ENCODE results near the gene PTPRG.

The PTPRG gene

DNA sequence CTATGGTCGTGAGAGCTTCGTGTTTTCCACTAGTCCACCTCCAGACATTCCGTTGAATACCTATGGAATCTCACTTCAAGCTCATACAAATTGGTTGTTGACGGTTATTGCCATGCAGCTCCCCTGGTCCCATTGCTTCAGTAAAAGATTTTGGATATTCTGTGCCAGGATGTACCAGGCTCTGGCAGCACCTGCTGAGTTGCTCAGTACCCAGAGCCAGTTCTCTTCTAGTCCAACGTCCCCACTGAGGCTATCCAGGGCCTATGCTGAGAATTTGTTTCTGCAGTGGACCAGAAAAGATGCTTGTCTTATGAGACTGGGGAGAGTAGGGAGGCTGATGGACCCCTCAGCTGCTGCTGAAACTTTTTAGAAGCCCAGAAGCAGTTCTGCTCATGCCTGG, 533.1 kb downstream of the PTPRG start:
- TF ChIP-seq, protein P1, sequence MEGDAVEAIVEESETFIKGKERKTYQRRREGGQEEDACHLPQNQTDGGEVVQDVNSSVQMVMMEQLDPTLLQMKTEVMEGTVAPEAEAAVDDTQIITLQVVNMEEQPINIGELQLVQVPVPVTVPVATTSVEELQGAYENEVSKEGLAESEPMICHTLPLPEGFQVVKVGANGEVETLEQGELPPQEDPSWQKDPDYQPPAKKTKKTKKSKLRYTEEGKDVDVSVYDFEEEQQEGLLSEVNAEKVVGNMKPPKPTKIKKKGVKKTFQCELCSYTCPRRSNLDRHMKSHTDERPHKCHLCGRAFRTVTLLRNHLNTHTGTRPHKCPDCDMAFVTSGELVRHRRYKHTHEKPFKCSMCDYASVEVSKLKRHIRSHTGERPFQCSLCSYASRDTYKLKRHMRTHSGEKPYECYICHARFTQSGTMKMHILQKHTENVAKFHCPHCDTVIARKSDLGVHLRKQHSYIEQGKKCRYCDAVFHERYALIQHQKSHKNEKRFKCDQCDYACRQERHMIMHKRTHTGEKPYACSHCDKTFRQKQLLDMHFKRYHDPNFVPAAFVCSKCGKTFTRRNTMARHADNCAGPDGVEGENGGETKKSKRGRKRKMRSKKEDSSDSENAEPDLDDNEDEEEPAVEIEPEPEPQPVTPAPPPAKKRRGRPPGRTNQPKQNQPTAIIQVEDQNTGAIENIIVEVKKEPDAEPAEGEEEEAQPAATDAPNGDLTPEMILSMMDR (conservative IDR thresholded peaks at IDR 0.05), result no peak
- TF ChIP-seq ZFX (IDR thresholded peaks at IDR 0.05), result no peak
- no peak overlapping the region for H3K27ac ChIP-seq

DNA sequence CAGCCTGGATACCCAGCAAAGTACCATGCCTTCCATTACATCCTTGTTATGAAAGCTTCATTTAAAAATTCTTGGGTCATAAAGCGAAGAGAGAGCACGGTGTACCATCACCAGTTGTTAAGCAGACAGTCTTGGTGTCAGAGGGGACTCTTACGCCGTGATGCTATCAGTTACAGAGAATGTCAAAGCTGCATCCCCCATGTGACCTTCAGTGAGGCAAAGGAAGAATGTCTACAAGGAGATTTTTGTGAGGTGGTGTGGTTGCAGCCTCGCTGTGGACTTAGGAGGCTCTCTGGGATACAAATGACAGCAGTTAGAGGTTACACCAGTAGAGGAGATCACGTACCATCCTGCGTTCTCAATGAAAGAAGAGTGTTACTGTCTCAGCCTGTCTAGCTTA, 533.7 kb downstream of the PTPRG start:
- H3K27ac ChIP-seq, result no peak overlapping the region
- TF ChIP-seq, protein P1 (conservative IDR thresholded peaks at IDR 0.05), result no peak
- TF ChIP-seq ZFX (IDR thresholded peaks at IDR 0.05), result no peak

DNA sequence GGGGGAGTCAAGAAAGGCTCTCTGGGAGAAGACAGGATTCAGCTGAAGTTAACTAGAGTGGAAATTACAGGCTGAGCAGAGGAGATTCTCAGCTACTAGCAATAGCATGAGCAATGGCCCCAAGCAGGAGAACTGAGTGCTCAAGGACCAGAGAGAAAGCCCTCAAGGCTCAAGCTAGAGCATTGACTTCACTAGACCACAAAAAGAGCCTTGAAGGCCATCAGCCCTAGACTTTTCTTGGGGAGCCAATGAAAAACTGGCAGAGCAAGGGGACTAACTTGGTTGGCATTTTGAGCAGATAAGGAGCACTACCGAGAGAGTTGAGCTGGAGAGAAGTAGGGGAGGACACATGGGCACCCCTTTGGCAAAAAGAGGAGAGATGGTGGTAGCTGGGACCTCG, 534.4 kb downstream of the PTPRG start:
- H3K27ac ChIP-seq, result no peak overlapping the region
- TF ChIP-seq ZFX (IDR thresholded peaks at IDR 0.05), result no peak
- TF ChIP-seq, protein P1 (conservative IDR thresholded peaks at IDR 0.05), result no peak

DNA sequence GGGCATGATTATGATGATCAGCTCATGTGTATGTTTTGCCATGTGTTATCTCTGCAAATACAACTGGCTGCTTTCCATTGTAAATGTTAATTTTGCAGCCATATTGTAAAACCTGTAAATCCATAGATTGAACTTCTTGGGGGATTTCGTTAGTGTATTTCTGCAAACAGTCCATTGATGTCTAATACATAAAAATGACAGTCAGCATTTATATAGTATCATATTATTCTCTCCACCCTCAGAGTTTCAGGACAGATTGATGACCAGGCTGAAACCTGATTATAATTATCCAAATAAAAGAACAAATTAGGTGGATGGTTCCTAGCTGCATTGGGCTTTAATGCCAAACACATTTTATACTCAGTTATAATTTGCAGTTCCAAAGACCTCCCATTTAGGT, 535.1 kb downstream of the PTPRG start:
- TF ChIP-seq, protein P1 (conservative IDR thresholded peaks at IDR 0.05), result no peak
- no peak for TF ChIP-seq ZFX (IDR thresholded peaks at IDR 0.05)

DNA sequence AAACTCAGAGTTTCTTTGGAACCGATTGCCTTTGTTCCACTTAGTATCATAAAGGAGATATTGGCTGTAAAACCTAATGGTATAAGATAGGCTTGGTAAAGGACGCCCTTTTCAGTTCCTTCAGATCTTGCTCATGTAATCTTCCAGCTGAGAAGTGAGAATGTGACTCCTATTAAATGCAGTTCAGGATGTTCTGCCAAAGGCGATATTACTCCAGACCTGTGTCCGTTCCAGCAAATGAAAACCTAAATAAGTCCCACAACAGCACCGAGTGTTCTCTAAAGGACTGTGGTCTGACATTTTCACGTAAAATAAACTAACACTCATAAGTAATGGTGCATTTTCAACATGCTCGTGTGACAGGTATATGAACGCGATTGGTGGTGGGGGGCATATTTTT, 535.8 kb downstream of the PTPRG start:
- H3K27ac ChIP-seq, result peak overlapping the region; percentile 18; the same call in 1 of the 2 replicates
- TF ChIP-seq, protein P1 (conservative IDR thresholded peaks at IDR 0.05), result no peak
- no peak for TF ChIP-seq ZFX (IDR thresholded peaks at IDR 0.05)

More for the DNA sequence above, 535.1 kb downstream of the PTPRG start:
- H3K27ac ChIP-seq, result no peak overlapping the region

DNA sequence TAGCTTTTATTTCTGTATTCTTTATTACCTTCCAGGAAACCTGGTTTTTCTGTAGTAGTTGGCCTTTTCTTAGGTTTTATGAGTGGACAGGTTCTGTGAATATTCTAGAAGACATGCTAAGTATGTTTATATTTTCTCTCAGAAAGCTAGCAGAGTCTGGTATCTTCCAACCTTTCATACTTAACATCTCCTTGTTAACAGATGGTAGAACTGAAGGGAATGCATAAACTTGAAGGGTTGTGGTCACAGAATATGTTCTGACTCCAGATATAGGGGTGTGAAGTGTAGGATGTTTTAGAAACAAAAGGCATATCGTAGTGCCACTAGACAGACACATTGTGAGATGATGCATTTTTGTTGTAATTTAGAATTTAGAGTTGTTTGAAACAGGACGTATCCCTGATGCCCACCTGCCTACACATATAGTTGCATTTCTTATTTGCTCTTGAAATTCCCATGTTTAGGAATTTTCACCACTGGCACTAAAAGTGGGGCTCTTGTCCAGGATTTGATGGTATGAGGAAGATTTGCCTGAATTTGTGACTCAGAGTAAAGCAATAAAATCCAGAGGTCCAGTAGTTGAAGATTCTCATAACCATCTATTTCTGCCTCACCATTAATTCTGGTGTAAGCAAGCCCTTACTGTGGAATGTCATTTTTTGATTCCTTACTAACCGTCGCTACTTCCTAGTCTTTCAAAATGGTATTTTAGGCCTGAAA, 537.4 kb downstream of the PTPRG start:
- H3K27ac ChIP-seq, result no peak overlapping the region
- TF ChIP-seq ZFX (IDR thresholded peaks at IDR 0.05), result no peak
- TF ChIP-seq, protein P1 (conservative IDR thresholded peaks at IDR 0.05), result no peak

DNA sequence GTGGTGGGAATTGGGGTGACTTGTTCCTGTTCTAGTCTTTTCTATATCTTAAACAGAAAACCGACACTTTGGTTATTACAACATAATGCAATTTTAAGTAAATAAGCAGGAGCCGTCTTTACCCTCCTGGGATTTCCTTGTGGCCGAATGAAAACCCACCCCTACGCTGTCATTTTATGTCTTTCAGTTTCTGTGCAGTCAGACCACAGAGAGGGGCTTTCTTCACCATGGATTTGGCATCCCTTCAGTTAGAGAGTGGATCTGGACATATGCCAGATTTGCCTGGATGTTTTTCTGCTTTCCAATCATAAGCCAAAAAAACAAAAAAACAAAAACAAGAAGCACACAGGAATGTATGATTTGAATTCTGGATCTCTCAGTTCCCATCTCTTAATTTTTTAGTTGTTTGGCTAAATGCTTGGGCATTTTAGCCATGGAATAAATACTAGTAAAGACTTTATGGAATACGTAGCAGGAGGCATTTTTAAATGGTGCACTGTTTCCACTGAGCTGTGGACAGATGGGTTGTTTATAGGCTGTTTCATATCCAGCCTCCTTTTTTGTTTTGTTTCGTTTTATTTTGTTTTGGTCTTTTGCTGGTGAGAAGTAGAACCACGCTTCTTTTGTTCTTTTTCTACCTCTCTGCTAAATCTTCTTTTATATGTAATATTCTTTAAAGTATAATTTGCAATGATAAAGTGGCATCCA, 539.1 kb downstream of the PTPRG start:
- no peak for TF ChIP-seq ZFX (IDR thresholded peaks at IDR 0.05)
- TF ChIP-seq, protein P1 (conservative IDR thresholded peaks at IDR 0.05), result no peak
- no peak overlapping the region for H3K27ac ChIP-seq
